SH-SY5Y (cell line): ENCODE results near the gene DGLUCY.

ENCODE experiments used
- GATA2 ChIP-seq: IDR thresholded peaks from 2 replicates; pipeline ENCODE4 v1.6.1; 2011; ENCODE audit warnings: mild to moderate bottlenecking, low read depth, low read length
- GATA3 ChIP-seq: IDR thresholded peaks from 2 replicates; pipeline ENCODE4 v1.6.1; 2011; ENCODE audit warnings: low read depth, mild to moderate bottlenecking, low read length, moderate library complexity

DNA sequence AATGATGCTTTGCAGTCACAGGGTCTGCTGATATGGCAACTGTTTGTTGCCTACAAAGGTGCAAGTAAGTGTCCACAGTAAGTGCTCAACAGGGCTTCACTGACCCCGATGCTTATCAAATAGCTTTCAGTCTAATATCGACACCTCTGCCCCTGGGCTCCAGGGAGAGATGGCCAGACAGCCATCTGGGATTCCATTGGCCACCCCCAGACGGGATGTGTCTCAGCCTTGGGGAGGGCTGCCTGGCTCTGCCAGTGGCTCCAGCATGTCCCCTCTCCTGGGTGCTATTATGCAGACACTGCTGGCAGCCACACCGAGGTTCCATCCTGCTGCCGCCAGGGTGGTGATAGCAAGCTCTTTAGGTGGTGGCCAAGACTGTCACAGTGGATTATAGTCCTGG, 57.4 kb downstream of the DGLUCY start:
- TF ChIP-seq GATA2 (peak; percentile 99), GATA3 (peak; percentile 92)
